GM12878 (cell line): ENCODE measurements around the gene LIMCH1.

Experiments used
- EP300 ChIP-seq, 2 experiments: fragments of 150-350 bp in 1 of 2; IDR thresholded peaks; 2 replicates each; pipeline ENCODE4 v1.6.1; 2011 to 2012; ENCODE audit warnings: low read depth in 2 of 2, low read length in 2 of 2, borderline replicate concordance in 1 of 2, improper control_type of control experiment in 1 of 2, inconsistent platforms in 1 of 2; ENCODE audit not compliant: control insufficient read depth in 1 of 2
- SIN3A ChIP-seq: IDR thresholded peaks from 2 replicates; pipeline ENCODE4 v1.6.1; 2012; ENCODE audit warnings: low read depth, low read length, improper control_type of control experiment
- SIX5 ChIP-seq: IDR thresholded peaks from 2 replicates; pipeline ENCODE4 v1.6.1; 2011; ENCODE audit warnings: mild to moderate bottlenecking, low read depth, low read length, moderate library complexity; ENCODE audit not compliant: severe bottlenecking
- TF ChIP-seq, protein P1 (sequence below), 3 experiments: IDR thresholded peaks in 2 of 3; conservative IDR thresholded peaks in 1 of 3; 2 replicates each; pipeline ENCODE4 v1.5.1; 2011; ENCODE audit warnings: low read depth in 3 of 3, low read length in 3 of 3, mild to moderate bottlenecking in 3 of 3, control low read depth in 2 of 3, moderate library complexity in 2 of 3, inconsistent platforms in 1 of 3, mixed read lengths in 1 of 3; ENCODE audit not compliant: control insufficient read depth in 2 of 3, insufficient read depth in 1 of 3; ENCODE audit errors: extremely low read depth in 1 of 3

DNA sequence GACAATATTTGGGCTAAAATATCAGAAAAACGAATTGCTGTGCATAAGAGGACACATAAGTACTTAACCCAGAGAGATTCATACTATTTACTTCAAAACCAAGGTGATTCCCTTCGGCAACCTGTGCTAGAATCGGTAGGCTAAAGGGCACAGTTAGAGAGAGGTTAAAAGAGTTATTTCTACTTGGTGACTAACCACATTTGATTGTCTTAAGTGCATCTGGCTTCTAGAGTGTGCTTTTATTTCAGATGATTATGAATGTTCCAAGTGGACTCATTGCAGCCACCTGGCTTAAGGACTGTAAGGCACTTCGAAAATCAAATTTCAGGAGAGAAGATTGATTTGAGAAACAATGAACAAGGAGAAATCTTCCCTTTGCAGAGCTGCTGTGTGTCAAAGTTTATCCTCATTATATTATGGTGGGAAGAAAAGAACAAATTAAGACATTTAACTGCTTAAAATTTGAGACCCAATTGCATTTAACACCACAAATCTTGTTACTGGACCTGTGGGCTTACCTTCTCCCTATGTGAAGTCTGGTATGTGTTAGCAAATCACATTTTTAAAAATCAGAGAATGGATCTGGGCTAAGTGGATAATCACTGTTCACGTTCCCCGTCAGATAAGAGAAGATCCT lies 176.5 kb downstream of the LIMCH1 start:
- TF ChIP-seq, protein P1, sequence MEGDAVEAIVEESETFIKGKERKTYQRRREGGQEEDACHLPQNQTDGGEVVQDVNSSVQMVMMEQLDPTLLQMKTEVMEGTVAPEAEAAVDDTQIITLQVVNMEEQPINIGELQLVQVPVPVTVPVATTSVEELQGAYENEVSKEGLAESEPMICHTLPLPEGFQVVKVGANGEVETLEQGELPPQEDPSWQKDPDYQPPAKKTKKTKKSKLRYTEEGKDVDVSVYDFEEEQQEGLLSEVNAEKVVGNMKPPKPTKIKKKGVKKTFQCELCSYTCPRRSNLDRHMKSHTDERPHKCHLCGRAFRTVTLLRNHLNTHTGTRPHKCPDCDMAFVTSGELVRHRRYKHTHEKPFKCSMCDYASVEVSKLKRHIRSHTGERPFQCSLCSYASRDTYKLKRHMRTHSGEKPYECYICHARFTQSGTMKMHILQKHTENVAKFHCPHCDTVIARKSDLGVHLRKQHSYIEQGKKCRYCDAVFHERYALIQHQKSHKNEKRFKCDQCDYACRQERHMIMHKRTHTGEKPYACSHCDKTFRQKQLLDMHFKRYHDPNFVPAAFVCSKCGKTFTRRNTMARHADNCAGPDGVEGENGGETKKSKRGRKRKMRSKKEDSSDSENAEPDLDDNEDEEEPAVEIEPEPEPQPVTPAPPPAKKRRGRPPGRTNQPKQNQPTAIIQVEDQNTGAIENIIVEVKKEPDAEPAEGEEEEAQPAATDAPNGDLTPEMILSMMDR (IDR thresholded peaks at IDR 0.05 in 2 of 3, conservative IDR thresholded peaks at IDR 0.05 in 1 of 3; ENCODE audit: control insufficient read depth in 2 of 3, extremely low read depth in 1 of 3, insufficient read depth in 1 of 3, low read depth in 3 of 3, low read length in 3 of 3), result no peak
- TF ChIP-seq SIN3A, result no peak
- TF ChIP-seq EP300 (IDR thresholded peaks at IDR 0.05; ENCODE audit: borderline replicate concordance in 1 of 2, control insufficient read depth in 1 of 2, low read depth in 2 of 2, low read length in 2 of 2), result no peak
- no peak for TF ChIP-seq SIX5
